Measurements from ENCODE around the gene ZNF385D. TPM values are rescaled to one million over a fixed set of nuclear protein-coding genes. Genes with fewer than 3 reads are reported as not detected.

Gene ZNF385D
- total and polyA plus RNA-seq, 8 donors: 0.42 to 4.0 (median 1.1) TPM

GRCh38 chr3:21778715-21779114, 27.7 kb upstream of the ZNF385D start:
- ATAC-seq (no peak), FAIRE-seq (no peak), DNase-seq (no peak)
- 77 to 81% methylated on average over 1 of the region's 1 CpG for WGBS, 2 donors
- intact Hi-C loops (cut with DNase I): no loop called here
- TF ChIP-seq, protein P1, sequence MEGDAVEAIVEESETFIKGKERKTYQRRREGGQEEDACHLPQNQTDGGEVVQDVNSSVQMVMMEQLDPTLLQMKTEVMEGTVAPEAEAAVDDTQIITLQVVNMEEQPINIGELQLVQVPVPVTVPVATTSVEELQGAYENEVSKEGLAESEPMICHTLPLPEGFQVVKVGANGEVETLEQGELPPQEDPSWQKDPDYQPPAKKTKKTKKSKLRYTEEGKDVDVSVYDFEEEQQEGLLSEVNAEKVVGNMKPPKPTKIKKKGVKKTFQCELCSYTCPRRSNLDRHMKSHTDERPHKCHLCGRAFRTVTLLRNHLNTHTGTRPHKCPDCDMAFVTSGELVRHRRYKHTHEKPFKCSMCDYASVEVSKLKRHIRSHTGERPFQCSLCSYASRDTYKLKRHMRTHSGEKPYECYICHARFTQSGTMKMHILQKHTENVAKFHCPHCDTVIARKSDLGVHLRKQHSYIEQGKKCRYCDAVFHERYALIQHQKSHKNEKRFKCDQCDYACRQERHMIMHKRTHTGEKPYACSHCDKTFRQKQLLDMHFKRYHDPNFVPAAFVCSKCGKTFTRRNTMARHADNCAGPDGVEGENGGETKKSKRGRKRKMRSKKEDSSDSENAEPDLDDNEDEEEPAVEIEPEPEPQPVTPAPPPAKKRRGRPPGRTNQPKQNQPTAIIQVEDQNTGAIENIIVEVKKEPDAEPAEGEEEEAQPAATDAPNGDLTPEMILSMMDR (IDR thresholded peaks at IDR 0.05): no peak
- no peak overlapping the region for H3K27ac ChIP-seq
- no peaks in the 10 kb centered on the region for H3K36me3 ChIP-seq
- H3K27me3 ChIP-seq: no peaks in the 10 kb centered on the region
- H3K4me1 ChIP-seq: no peaks in the 10 kb centered on the region
- H3K4me3 ChIP-seq: no peak overlapping the region
- no peaks in the 10 kb centered on the region for H3K9me3 ChIP-seq

- Histone ChIP-seq H3K27ac (no peak overlapping the region), H3K36me3 (no peaks in the 10 kb centered on the region), H3K4me1 (no peaks in the 10 kb centered on the region), H3K9me3 (no peaks in the 10 kb centered on the region), H3K4me3 (no peak overlapping the region), H3K27me3 (no peaks in the 10 kb centered on the region)
- TF ChIP-seq, protein P1 (IDR thresholded peaks at IDR 0.05): no peak
- intact Hi-C loops (cut with DNase I): no loop called here
- 79 to 93% methylated on average over 2 of the region's 2 CpGs for WGBS, 2 donors
- FAIRE-seq (no peak), DNase-seq (no peak), ATAC-seq (no peak)
Measured at GRCh38 chr3:21777821-21778220, 26.8 kb upstream of the ZNF385D start.

- H3K9me3 ChIP-seq: no peaks in the 10 kb centered on the region
- TF ChIP-seq, protein P1 (IDR thresholded peaks at IDR 0.05): no peak
- H3K27me3 ChIP-seq: no peaks in the 10 kb centered on the region
- FAIRE-seq (no peak), DNase-seq (no peak), ATAC-seq (no peak)
- H3K4me1 ChIP-seq: no peaks in the 10 kb centered on the region
- H3K27ac ChIP-seq: no peak overlapping the region
- 42 to 51% methylated on average over 2 of the region's 2 CpGs for WGBS, 2 donors
- intact Hi-C loops (cut with DNase I): no loop called here
- no peak overlapping the region for H3K4me3 ChIP-seq
- H3K36me3 ChIP-seq: no peaks in the 10 kb centered on the region
Measured at GRCh38 chr3:21766002-21766401, 15.0 kb upstream of the ZNF385D start.

- intact Hi-C loops (cut with DNase I): no loop called here
- Histone ChIP-seq H3K27me3 (no peaks in the 10 kb centered on the region), H3K4me1 (no peaks in the 10 kb centered on the region), H3K4me3 (no peak overlapping the region), H3K27ac (no peak overlapping the region), H3K36me3 (no peaks in the 10 kb centered on the region), H3K9me3 (no peaks in the 10 kb centered on the region)
- no peak for DNase-seq
- ATAC-seq: no peak
- TF ChIP-seq, protein P1 (IDR thresholded peaks at IDR 0.05): no peak
- WGBS, 2 donors: 72 to 74% methylated on average over 5 of the region's 5 CpGs
- no peak for FAIRE-seq
Measured at GRCh38 chr3:21755896-21756295, 4.9 kb upstream of the ZNF385D start.

DNA sequence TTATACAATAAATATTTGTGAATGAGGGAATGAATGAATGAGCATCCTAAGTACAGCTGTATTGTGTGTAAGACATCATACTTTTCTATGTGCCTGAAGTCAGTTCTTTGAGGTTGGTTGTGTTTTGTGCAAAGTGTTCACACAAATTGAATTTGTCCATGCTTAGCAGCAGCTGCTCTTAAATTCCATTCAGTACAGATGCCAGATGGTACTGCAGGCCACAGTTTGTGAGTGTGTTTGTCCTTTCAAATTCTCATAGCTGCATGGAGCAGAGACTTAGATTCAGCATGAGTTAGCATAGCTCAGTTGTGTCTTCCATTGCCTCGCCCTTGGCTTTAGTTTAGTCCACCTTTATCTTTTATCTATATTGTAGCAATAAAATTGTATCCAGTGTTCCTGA, 3.8 kb upstream of the ZNF385D start:
- WGBS, 2 donors: 70 to 84% methylated on average over 1 of the region's 1 CpG
- H3K36me3 ChIP-seq: no peaks in the 10 kb centered on the region

More for the DNA sequence above, 3.8 kb upstream of the ZNF385D start:
- FAIRE-seq (no peak), ATAC-seq (no peak), DNase-seq (no peak)
- intact Hi-C loops (cut with DNase I): no loop called here
- no peaks in the 10 kb centered on the region for H3K9me3 ChIP-seq
- TF ChIP-seq, protein P1 (IDR thresholded peaks at IDR 0.05): no peak
- H3K4me3 ChIP-seq: no peak overlapping the region
- peaks cover 0 to 3% (median 0%) of the 10 kb centered on the region in 4 donors for H3K27me3 ChIP-seq
- H3K27ac ChIP-seq: no peak overlapping the region
- H3K4me1 ChIP-seq: no peaks in the 10 kb centered on the region

All from pancreas (tissue), 10 donors.